Keratinocyte (primary cell): ENCODE results near the gene EHD3. TPM values are rescaled to one million over a fixed set of nuclear protein-coding genes. Genes with fewer than 3 reads are reported as not detected.

Experiments used
- DNase-seq: peaks from one replicate; pipeline ENCODE4 v3.0.0-alpha.2; 2011; ENCODE audit warnings: low read depth, missing footprints, low spot score
- FAIRE-seq: peaks from 2 replicates; lab custom pipeline; 2011; peaks lifted over from hg19 to GRCh38; lab: Jason Lieb, UNC
- H2AFZ ChIP-seq: 2 replicates; pipeline ENCODE4 v1.6.0; 2012; ENCODE audit warnings: low read length, control low read depth, inconsistent platforms; ENCODE audit not compliant: control insufficient read depth
- H3K27ac ChIP-seq: 2 replicates; pipeline ENCODE4 v1.5.1; 2011; ENCODE audit warnings: low read length; ENCODE audit not compliant: control insufficient read depth, insufficient read depth
- H3K27me3 ChIP-seq: 3 replicates; pipeline ENCODE4 v1.6.0; 2011; ENCODE audit warnings: low read length; ENCODE audit not compliant: control insufficient read depth, insufficient read depth; ENCODE audit errors: extremely low read depth
- H3K36me3 ChIP-seq, 2 experiments: 2 replicates in 1 of 2; 3 replicates in 1 of 2; pipeline ENCODE4 v1.5.1; 2011; ENCODE audit warnings: low read length in 2 of 2, mild to moderate bottlenecking in 1 of 2; ENCODE audit not compliant: control insufficient read depth in 2 of 2, insufficient read depth in 2 of 2; ENCODE audit errors: extremely low read depth in 1 of 2
- H3K4me1 ChIP-seq: 3 replicates; pipeline ENCODE4 v1.5.1; 2011; ENCODE audit warnings: low read length; ENCODE audit not compliant: control insufficient read depth, insufficient read depth; ENCODE audit errors: extremely low read depth
- H3K4me2 ChIP-seq: 3 replicates; pipeline ENCODE4 v1.6.0; 2011; ENCODE audit warnings: low read depth, low read length; ENCODE audit not compliant: control insufficient read depth, insufficient read depth; ENCODE audit errors: extremely low read depth
- H3K4me3 ChIP-seq, 3 experiments: fragments of 200-600 bp in 1 of 3; sonication (generic) in 1 of 3; 2 replicates in 2 of 3; 3 replicates in 1 of 3; pipeline ENCODE4 v1.5.1; 2011 to 2016; ENCODE audit warnings: low read length in 3 of 3, mild to moderate bottlenecking in 3 of 3, control low read depth in 2 of 3, inconsistent platforms in 1 of 3, low read depth in 1 of 3, mixed read lengths in 1 of 3, mixed run types in 1 of 3, moderate library complexity in 1 of 3; ENCODE audit not compliant: control insufficient read depth in 2 of 3, insufficient read depth in 2 of 3; ENCODE audit errors: extremely low read depth in 1 of 3
- H3K79me2 ChIP-seq: 2 replicates; pipeline ENCODE4 v1.6.0; 2012; ENCODE audit warnings: low read length; ENCODE audit not compliant: control insufficient read depth, insufficient read depth
- H3K9ac ChIP-seq: 3 replicates; pipeline ENCODE4 v1.6.0; 2011; ENCODE audit warnings: low read length; ENCODE audit not compliant: control insufficient read depth, insufficient read depth; ENCODE audit errors: extremely low read depth
- H3K9me1 ChIP-seq: 3 replicates; pipeline ENCODE4 v1.6.0; 2011; ENCODE audit warnings: low read length; ENCODE audit not compliant: control insufficient read depth, insufficient read depth; ENCODE audit errors: extremely low read depth
- H3K9me3 ChIP-seq: 2 replicates; pipeline ENCODE4 v1.5.1; 2012; ENCODE audit warnings: low read depth, low read length; ENCODE audit not compliant: control insufficient read depth
- H4K20me1 ChIP-seq: 3 replicates; pipeline ENCODE4 v1.6.0; 2011; ENCODE audit warnings: low read length; ENCODE audit not compliant: control insufficient read depth, insufficient read depth; ENCODE audit errors: extremely low read depth
- CTCF ChIP-seq, 3 experiments: IDR thresholded peaks in 1 of 3; conservative IDR thresholded peaks in 1 of 3; optimal IDR thresholded peaks in 1 of 3; 2 replicates in 2 of 3; 3 replicates in 1 of 3; pipeline versions ENCODE3 to v1.5.1; 2011; ENCODE audit warnings: low read length in 3 of 3, mild to moderate bottlenecking in 3 of 3, moderate library complexity in 2 of 3, control low read depth in 1 of 3, inconsistent platforms in 1 of 3; ENCODE audit not compliant: insufficient read depth in 2 of 3; ENCODE audit errors: extremely low read depth in 1 of 3
- EZH2 ChIP-seq: IDR thresholded peaks from one replicate; pipeline ENCODE4 v1.6.1; 2012; ENCODE audit warnings: inconsistent platforms, mild to moderate bottlenecking, low read length, moderate library complexity
- dilution Hi-C: fragments of 300-500 bp; cut with MboI; formaldehyde crosslinking; loops from one replicate; pipeline ENCODE4 v1.7.0; 2020; ENCODE audit warnings: low sequenced_read_pairs; ENCODE audit not compliant: extremely low pct_ligation_motif_present
- polyA plus RNA-seq, 5 experiments: library from polyadenylated mRNA; depleted of rRNA in 3 of 5; stranded (reverse) in 3 of 5; stranded (forward) in 1 of 5; unstranded in 1 of 5; fragments of >200 nt; gene quantifications; 1 replicate in 1 of 5; 2 replicates in 3 of 5; 3 replicates in 1 of 5; pipeline versions ENCODE4 v1.2.1 to v1.2.3, GENCODE V29; 2011 to 2012; ENCODE audit warnings: missing spikeins in 2 of 5, low read depth in 1 of 5, low replicate concordance in 1 of 5

EHD3 gene
- polyA plus RNA-seq, 1 donor (not counting 4 experiments of a cell fraction or from before 2014, with no cell fraction given): 5.1 TPM

- no peak for TF ChIP-seq EZH2
- no peak for TF ChIP-seq CTCF (optimal IDR thresholded peaks at IDR 0.05 in 1 of 3, IDR thresholded peaks at IDR 0.05 in 1 of 3, conservative IDR thresholded peaks at IDR 0.05 in 1 of 3; ENCODE audit: extremely low read depth in 1 of 3, insufficient read depth in 2 of 3, low read length in 3 of 3)
Measured at GRCh38 chr2:31190188-31190587, 43.8 kb upstream of the EHD3 start.

GRCh38 chr2:31191931-31192330, 42.0 kb upstream of the EHD3 start:
- H3K4me1 ChIP-seq: peaks cover 9% of the 10 kb centered on the region
- H3K36me3 ChIP-seq: no peaks in the 10 kb centered on the region
- FAIRE-seq: no peak

More at GRCh38 chr2:31190188-31190587, 43.8 kb upstream of the EHD3 start:
- Histone ChIP-seq H4K20me1 (no peaks in the 10 kb centered on the region), H3K36me3 (no peaks in the 10 kb centered on the region), H3K27me3 (peaks cover 4% of the 10 kb centered on the region), H3K4me2 (no peak overlapping the region), H3K4me1 (no peaks in the 10 kb centered on the region), H3K79me2 (no peaks in the 10 kb centered on the region), H3K9me3 (no peaks in the 10 kb centered on the region), H3K27ac (no peak overlapping the region), H2AFZ (no peak overlapping the region), H3K4me3 (no peak overlapping the region), H3K9me1 (no peaks in the 10 kb centered on the region), H3K9ac (no peak overlapping the region)
- no peak for DNase-seq
- dilution Hi-C loops: no loop called here
- FAIRE-seq: no peak

More at GRCh38 chr2:31191931-31192330, 42.0 kb upstream of the EHD3 start:
- Histone ChIP-seq H3K27me3 (peaks cover 3% of the 10 kb centered on the region), H3K79me2 (no peaks in the 10 kb centered on the region), H3K4me2 (no peak overlapping the region), H4K20me1 (no peaks in the 10 kb centered on the region), H3K9me1 (no peaks in the 10 kb centered on the region), H3K9ac (no peak overlapping the region), H3K27ac (no peak overlapping the region), H2AFZ (no peak overlapping the region), H3K9me3 (no peaks in the 10 kb centered on the region), H3K4me3 (no peak overlapping the region)
- dilution Hi-C loops: no loop called here
- no peak for DNase-seq
- no peak for TF ChIP-seq CTCF (optimal IDR thresholded peaks at IDR 0.05 in 1 of 3, IDR thresholded peaks at IDR 0.05 in 1 of 3, conservative IDR thresholded peaks at IDR 0.05 in 1 of 3; ENCODE audit: extremely low read depth in 1 of 3, insufficient read depth in 2 of 3, low read length in 3 of 3)
- no peak for TF ChIP-seq EZH2
